ENCODE measurements around the gene USP53.

The USP53 gene

GRCh38 chr4:119281393-119281792 is 68.9 kb downstream of the USP53 start:
- no peak for ATAC-seq (ENCODE audit: insufficient read depth, low read depth)
- Histone ChIP-seq H3K79me2 (ENCODE audit: insufficient read depth, low read length) (no peaks in the 10 kb centered on the region), H4K20me1 (ENCODE audit: insufficient read depth, low read length) (no peaks in the 10 kb centered on the region), H3K4me1 (ENCODE audit: insufficient read depth, low read length) (peaks cover 2% of the 10 kb centered on the region; the same call in 1 of the 2 replicates), H3K27me3 (ENCODE audit: insufficient read depth, low read length, poor library complexity) (peaks cover 8% of the 10 kb centered on the region), H3K4me3 (ENCODE audit: low read depth in 1 of 2, low read length in 2 of 2) (no peak overlapping the region), H3K36me3 (ENCODE audit: insufficient read depth, low read length) (no peaks in the 10 kb centered on the region), H2AFZ (ENCODE audit: low read depth, low read length) (no peak overlapping the region), H3K9ac (ENCODE audit: low read depth, low read length) (no peak overlapping the region), H3K4me2 (ENCODE audit: insufficient read depth, low read length) (no peak overlapping the region), H3K9me3 (ENCODE audit: insufficient read depth, low read length, severe bottlenecking) (no peaks in the 10 kb centered on the region), H3K27ac (ENCODE audit: low read length) (no peak overlapping the region)
- no peak for DNase-seq
- TF ChIP-seq, protein P1, sequence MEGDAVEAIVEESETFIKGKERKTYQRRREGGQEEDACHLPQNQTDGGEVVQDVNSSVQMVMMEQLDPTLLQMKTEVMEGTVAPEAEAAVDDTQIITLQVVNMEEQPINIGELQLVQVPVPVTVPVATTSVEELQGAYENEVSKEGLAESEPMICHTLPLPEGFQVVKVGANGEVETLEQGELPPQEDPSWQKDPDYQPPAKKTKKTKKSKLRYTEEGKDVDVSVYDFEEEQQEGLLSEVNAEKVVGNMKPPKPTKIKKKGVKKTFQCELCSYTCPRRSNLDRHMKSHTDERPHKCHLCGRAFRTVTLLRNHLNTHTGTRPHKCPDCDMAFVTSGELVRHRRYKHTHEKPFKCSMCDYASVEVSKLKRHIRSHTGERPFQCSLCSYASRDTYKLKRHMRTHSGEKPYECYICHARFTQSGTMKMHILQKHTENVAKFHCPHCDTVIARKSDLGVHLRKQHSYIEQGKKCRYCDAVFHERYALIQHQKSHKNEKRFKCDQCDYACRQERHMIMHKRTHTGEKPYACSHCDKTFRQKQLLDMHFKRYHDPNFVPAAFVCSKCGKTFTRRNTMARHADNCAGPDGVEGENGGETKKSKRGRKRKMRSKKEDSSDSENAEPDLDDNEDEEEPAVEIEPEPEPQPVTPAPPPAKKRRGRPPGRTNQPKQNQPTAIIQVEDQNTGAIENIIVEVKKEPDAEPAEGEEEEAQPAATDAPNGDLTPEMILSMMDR (IDR thresholded peaks at IDR 0.05; ENCODE audit: borderline replicate concordance, extremely low read depth, low read length, poor library complexity, severe bottlenecking) = no peak
- TF ChIP-seq EZH2 (IDR thresholded peaks at IDR 0.05; ENCODE audit: borderline replicate concordance, low read depth, low read length, severe bottlenecking) = no peak

DNA sequence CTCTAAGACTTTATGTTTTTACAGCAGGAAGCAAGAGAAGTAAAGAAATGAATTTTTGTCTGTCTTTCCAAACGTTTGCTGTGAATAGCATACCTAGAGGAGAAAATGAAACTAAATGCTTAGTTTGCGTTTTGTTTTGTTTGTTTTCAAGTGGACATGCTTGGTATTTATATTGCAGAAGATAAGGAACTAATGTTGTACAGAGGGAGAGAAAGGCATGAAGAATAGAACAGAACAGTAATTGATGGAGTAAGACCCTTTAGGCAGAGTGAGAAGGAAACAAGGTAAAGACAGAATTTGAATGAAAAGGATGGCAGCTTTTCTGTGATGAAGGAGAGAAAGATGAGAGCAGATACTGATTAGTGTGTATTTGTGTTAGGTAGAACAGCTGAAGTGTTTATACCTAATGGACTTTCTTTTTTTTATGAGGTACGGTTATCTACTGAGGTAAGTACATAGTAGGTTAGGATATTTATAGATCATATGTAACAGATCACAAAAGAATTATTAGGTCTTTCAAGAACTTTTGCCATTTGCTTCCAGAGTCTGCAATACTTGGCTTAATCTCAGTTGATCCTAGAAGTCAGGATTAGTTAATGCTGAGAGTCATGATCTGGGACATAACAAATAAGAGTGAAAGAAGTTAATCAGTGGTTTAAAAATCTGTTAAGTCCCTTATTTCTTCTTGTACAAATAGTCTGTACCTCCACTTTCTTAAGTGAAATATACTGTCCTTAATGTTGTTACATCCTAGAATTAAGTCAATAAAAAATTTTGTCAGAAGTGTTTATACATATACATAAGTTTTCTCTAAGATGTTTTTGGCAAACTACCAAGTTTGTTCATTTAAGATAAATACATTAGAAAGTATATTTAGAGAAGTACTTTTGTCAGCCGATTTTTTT is 72.6 kb downstream of the USP53 start:
- DNase-seq (no peak), ATAC-seq (ENCODE audit: insufficient read depth, low read depth) (peak; percentile 49; the same call in 1 of the 3 replicates)
- Histone ChIP-seq H3K27me3 (ENCODE audit: insufficient read depth, low read length, poor library complexity) (peaks cover 8% of the 10 kb centered on the region), H2AFZ (ENCODE audit: low read depth, low read length) (peak overlapping the region; percentile 54; the same call in 1 of the 2 replicates), H3K4me3 (ENCODE audit: low read depth in 1 of 2, low read length in 2 of 2) (no peak overlapping the region; a peak in 1 of 4 replicates), H4K20me1 (ENCODE audit: insufficient read depth, low read length) (no peaks in the 10 kb centered on the region), H3K9me3 (ENCODE audit: insufficient read depth, low read length, severe bottlenecking) (no peaks in the 10 kb centered on the region), H3K9ac (ENCODE audit: low read depth, low read length) (no peak overlapping the region), H3K4me2 (ENCODE audit: insufficient read depth, low read length) (peak overlapping the region; percentile 52; the same call in 1 of the 2 replicates), H3K79me2 (ENCODE audit: insufficient read depth, low read length) (no peaks in the 10 kb centered on the region), H3K36me3 (ENCODE audit: insufficient read depth, low read length) (no peaks in the 10 kb centered on the region), H3K27ac (ENCODE audit: low read length) (no peak overlapping the region), H3K4me1 (ENCODE audit: insufficient read depth, low read length) (peaks cover 2% of the 10 kb centered on the region; the same call in 1 of the 2 replicates)
- TF ChIP-seq EZH2 (IDR thresholded peaks at IDR 0.05; ENCODE audit: borderline replicate concordance, low read depth, low read length, severe bottlenecking) = no peak
- TF ChIP-seq, protein P1 (IDR thresholded peaks at IDR 0.05; ENCODE audit: borderline replicate concordance, extremely low read depth, low read length, poor library complexity, severe bottlenecking) = no peak

DNA sequence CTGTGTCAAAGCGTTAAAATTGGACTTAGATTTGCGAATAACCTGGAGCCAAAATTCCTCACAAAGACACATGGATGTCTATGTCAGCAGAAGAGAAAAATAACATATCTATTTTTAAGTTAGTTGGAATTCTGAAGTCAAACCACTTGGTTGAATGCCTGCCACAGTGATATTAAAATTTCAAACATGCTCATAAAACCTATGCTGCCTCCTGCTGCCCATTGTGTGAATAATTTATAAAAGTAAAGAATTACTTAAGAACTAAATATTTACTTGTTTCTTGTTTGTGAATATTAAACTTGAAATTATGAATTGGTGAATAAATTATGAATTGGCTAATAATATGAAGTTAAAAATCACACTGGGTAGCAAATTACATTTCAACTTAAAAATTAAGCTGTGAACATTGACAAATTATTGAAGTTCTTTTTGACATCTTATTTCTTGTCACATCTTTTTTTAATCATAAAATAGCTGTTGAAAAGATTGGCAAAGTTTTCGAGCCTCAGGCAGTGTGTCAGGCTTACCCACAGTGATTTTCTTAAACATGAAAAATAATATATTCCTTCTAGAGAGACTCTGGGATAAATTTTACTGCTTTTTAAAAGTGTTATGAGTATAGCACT is 74.0 kb downstream of the USP53 start:
- DNase-seq = no peak
- no peak overlapping the region for H3K9ac ChIP-seq (ENCODE audit: low read depth, low read length)
- no peaks in the 10 kb centered on the region for H3K36me3 ChIP-seq (ENCODE audit: insufficient read depth, low read length)
- H3K9me3 ChIP-seq (ENCODE audit: insufficient read depth, low read length, severe bottlenecking) = no peaks in the 10 kb centered on the region
- H3K4me1 ChIP-seq (ENCODE audit: insufficient read depth, low read length) = peaks cover 2% of the 10 kb centered on the region; the same call in 1 of the 2 replicates
- TF ChIP-seq EZH2 (IDR thresholded peaks at IDR 0.05; ENCODE audit: borderline replicate concordance, low read depth, low read length, severe bottlenecking) = no peak
- TF ChIP-seq, protein P1 (IDR thresholded peaks at IDR 0.05; ENCODE audit: borderline replicate concordance, extremely low read depth, low read length, poor library complexity, severe bottlenecking) = peak; percentile 58
- H3K27me3 ChIP-seq (ENCODE audit: insufficient read depth, low read length, poor library complexity) = peaks cover 8% of the 10 kb centered on the region
- no peak overlapping the region for H3K4me2 ChIP-seq (ENCODE audit: insufficient read depth, low read length)
- no peaks in the 10 kb centered on the region for H4K20me1 ChIP-seq (ENCODE audit: insufficient read depth, low read length)
- no peak overlapping the region for H3K4me3 ChIP-seq (ENCODE audit: low read depth in 1 of 2, low read length in 2 of 2)
- H2AFZ ChIP-seq (ENCODE audit: low read depth, low read length) = no peak overlapping the region
- no peak overlapping the region for H3K27ac ChIP-seq (ENCODE audit: low read length)
- ATAC-seq (ENCODE audit: insufficient read depth, low read depth) = no peak
- no peaks in the 10 kb centered on the region for H3K79me2 ChIP-seq (ENCODE audit: insufficient read depth, low read length)

Measured in DND-41 (cell line).